22Rv1 (cell line): ENCODE measurements around the gene DDX25.

Experiments used
- CTCF ChIP-seq: fragments of 450-650 bp; IDR thresholded peaks from 2 replicates; pipeline ENCODE4 v1.5.1; 2017; ENCODE audit warnings: mild to moderate bottlenecking
- ZFX ChIP-seq: fragments of 450-650 bp; IDR thresholded peaks from 2 replicates; pipeline ENCODE4 v1.6.1; 2017; ENCODE audit warnings: antibody characterized with exemption, borderline replicate concordance

- TF ChIP-seq CTCF (no peak), ZFX (no peak)
Observed at GRCh38 chr11:125949271-125950177, 45.2 kb downstream of the DDX25 start.
